Measurements from ENCODE around the gene DPP10.
"Not testable (repeated sequence)": the region's sequence is repeated elsewhere in the genome, so short reads cannot be mapped to it uniquely, and the experiment has no call there.

Gene DPP10

GRCh38 chr2:115422004-115422634 lies 979.7 kb downstream of the DPP10 start:
- no peaks in the 10 kb centered on the region for H3K27me3 Mint-ChIP-seq (ENCODE audit: low read depth)

GRCh38 chr2:115427436-115427835 lies 985.0 kb downstream of the DPP10 start:
- Mint-ChIP-seq H3K4me3 (no peak overlapping the region), H3K27ac (no peak overlapping the region), H3K9me3 (peaks cover 20% of the 10 kb centered on the region), H3K27me3 (ENCODE audit: low read depth) (no peaks in the 10 kb centered on the region), H3K36me3 (ENCODE audit: low read depth) (no peaks in the 10 kb centered on the region), H3K4me1 (ENCODE audit: low read depth) (no peaks in the 10 kb centered on the region)

More at GRCh38 chr2:115422004-115422634, 979.7 kb downstream of the DPP10 start:
- Mint-ChIP-seq H3K27ac (no peak overlapping the region), H3K4me3 (no peak overlapping the region), H3K9me3 (peaks cover 14% of the 10 kb centered on the region), H3K36me3 (ENCODE audit: low read depth) (no peaks in the 10 kb centered on the region), H3K4me1 (ENCODE audit: low read depth) (no peaks in the 10 kb centered on the region)

- not testable (repeated sequence) for H3K27me3 Mint-ChIP-seq (ENCODE audit: low read depth); H3K36me3 Mint-ChIP-seq (ENCODE audit: low read depth); H3K27ac Mint-ChIP-seq; H3K4me1 Mint-ChIP-seq (ENCODE audit: low read depth); H3K4me3 Mint-ChIP-seq
- H3K9me3 Mint-ChIP-seq = peaks cover 13% of the 10 kb centered on the region
Observed at GRCh38 chr2:115440746-115441145, 998.3 kb downstream of the DPP10 start.

GRCh38 chr2:115443539-115444185 lies 1001.2 kb downstream of the DPP10 start:
- Mint-ChIP-seq H3K36me3 (ENCODE audit: low read depth) (no peaks in the 10 kb centered on the region), H3K27me3 (ENCODE audit: low read depth) (no peaks in the 10 kb centered on the region), H3K4me1 (ENCODE audit: low read depth) (no peaks in the 10 kb centered on the region), H3K27ac (no peak overlapping the region), H3K9me3 (peaks cover 31% of the 10 kb centered on the region), H3K4me3 (no peak overlapping the region)

GRCh38 chr2:115460008-115460407 lies 1017.6 kb downstream of the DPP10 start:
- peaks cover 3% of the 10 kb centered on the region for H3K9me3 Mint-ChIP-seq
- H3K4me3 Mint-ChIP-seq = no peak overlapping the region
- H3K27me3 Mint-ChIP-seq (ENCODE audit: low read depth) = no peaks in the 10 kb centered on the region
- no peak overlapping the region for H3K27ac Mint-ChIP-seq
- H3K36me3 Mint-ChIP-seq (ENCODE audit: low read depth) = no peaks in the 10 kb centered on the region
- H3K4me1 Mint-ChIP-seq (ENCODE audit: low read depth) = no peaks in the 10 kb centered on the region

GRCh38 chr2:115480741-115481140 lies 1038.3 kb downstream of the DPP10 start:
- peaks cover 32% of the 10 kb centered on the region for H3K9me3 Mint-ChIP-seq
- H3K36me3 Mint-ChIP-seq (ENCODE audit: low read depth) = no peaks in the 10 kb centered on the region
- H3K27me3 Mint-ChIP-seq (ENCODE audit: low read depth) = no peaks in the 10 kb centered on the region
- H3K4me3 Mint-ChIP-seq = no peak overlapping the region
- H3K27ac Mint-ChIP-seq = no peak overlapping the region
- no peaks in the 10 kb centered on the region for H3K4me1 Mint-ChIP-seq (ENCODE audit: low read depth)

GRCh38 chr2:115481842-115482241 lies 1039.4 kb downstream of the DPP10 start:
- Mint-ChIP-seq H3K4me3 (no peak overlapping the region), H3K27me3 (ENCODE audit: low read depth) (no peaks in the 10 kb centered on the region), H3K27ac (no peak overlapping the region), H3K4me1 (ENCODE audit: low read depth) (no peaks in the 10 kb centered on the region), H3K36me3 (ENCODE audit: low read depth) (no peaks in the 10 kb centered on the region), H3K9me3 (peaks cover 29% of the 10 kb centered on the region)

- Mint-ChIP-seq H3K27me3 (ENCODE audit: low read depth) (no peaks in the 10 kb centered on the region), H3K4me3 (no peak overlapping the region), H3K36me3 (ENCODE audit: low read depth) (no peaks in the 10 kb centered on the region), H3K4me1 (ENCODE audit: low read depth) (no peaks in the 10 kb centered on the region), H3K27ac (no peak overlapping the region), H3K9me3 (peaks cover 21% of the 10 kb centered on the region)
Observed at GRCh38 chr2:115483666-115484065, 1041.2 kb downstream of the DPP10 start.

- Mint-ChIP-seq H3K9me3 (peaks cover 21% of the 10 kb centered on the region), H3K4me3 (no peak overlapping the region), H3K27ac (no peak overlapping the region), H3K4me1 (ENCODE audit: low read depth) (no peaks in the 10 kb centered on the region), H3K27me3 (ENCODE audit: low read depth) (no peaks in the 10 kb centered on the region), H3K36me3 (ENCODE audit: low read depth) (no peaks in the 10 kb centered on the region)
Observed at GRCh38 chr2:115484486-115484885, 1042.0 kb downstream of the DPP10 start.

- peaks cover 24% of the 10 kb centered on the region for H3K9me3 Mint-ChIP-seq
Observed at GRCh38 chr2:115484983-115485382, 1042.5 kb downstream of the DPP10 start.

GRCh38 chr2:115491186-115491793 lies 1048.8 kb downstream of the DPP10 start:
- peaks cover 11% of the 10 kb centered on the region for H3K9me3 Mint-ChIP-seq
- H3K27ac Mint-ChIP-seq = no peak overlapping the region
- H3K4me3 Mint-ChIP-seq = no peak overlapping the region
- H3K27me3 Mint-ChIP-seq (ENCODE audit: low read depth) = no peaks in the 10 kb centered on the region
- H3K4me1 Mint-ChIP-seq (ENCODE audit: low read depth) = no peaks in the 10 kb centered on the region
- no peaks in the 10 kb centered on the region for H3K36me3 Mint-ChIP-seq (ENCODE audit: low read depth)

More at GRCh38 chr2:115484983-115485382, 1042.5 kb downstream of the DPP10 start:
- no peaks in the 10 kb centered on the region for H3K36me3 Mint-ChIP-seq (ENCODE audit: low read depth)
- no peaks in the 10 kb centered on the region for H3K27me3 Mint-ChIP-seq (ENCODE audit: low read depth)
- no peaks in the 10 kb centered on the region for H3K4me1 Mint-ChIP-seq (ENCODE audit: low read depth)
- no peak overlapping the region for H3K27ac Mint-ChIP-seq
- H3K4me3 Mint-ChIP-seq = no peak overlapping the region

GRCh38 chr2:115505331-115505730 lies 1062.9 kb downstream of the DPP10 start:
- no peaks in the 10 kb centered on the region for H3K4me1 Mint-ChIP-seq (ENCODE audit: low read depth)
- no peaks in the 10 kb centered on the region for H3K36me3 Mint-ChIP-seq (ENCODE audit: low read depth)

GRCh38 chr2:115520727-115521126 lies 1078.3 kb downstream of the DPP10 start:
- Mint-ChIP-seq H3K27me3 (ENCODE audit: low read depth) (no peaks in the 10 kb centered on the region), H3K4me3 (no peak overlapping the region), H3K27ac (no peak overlapping the region), H3K9me3 (peaks cover 16% of the 10 kb centered on the region), H3K36me3 (ENCODE audit: low read depth) (no peaks in the 10 kb centered on the region), H3K4me1 (ENCODE audit: low read depth) (no peaks in the 10 kb centered on the region)

More at GRCh38 chr2:115505331-115505730, 1062.9 kb downstream of the DPP10 start:
- H3K27ac Mint-ChIP-seq = no peak overlapping the region
- no peaks in the 10 kb centered on the region for H3K27me3 Mint-ChIP-seq (ENCODE audit: low read depth)
- no peak overlapping the region for H3K4me3 Mint-ChIP-seq
- peaks cover 11% of the 10 kb centered on the region for H3K9me3 Mint-ChIP-seq

- no peaks in the 10 kb centered on the region for H3K36me3 Mint-ChIP-seq (ENCODE audit: low read depth)
- H3K27me3 Mint-ChIP-seq (ENCODE audit: low read depth) = no peaks in the 10 kb centered on the region
- peaks cover 15% of the 10 kb centered on the region for H3K9me3 Mint-ChIP-seq
- no peak overlapping the region for H3K27ac Mint-ChIP-seq
- no peak overlapping the region for H3K4me3 Mint-ChIP-seq
- no peaks in the 10 kb centered on the region for H3K4me1 Mint-ChIP-seq (ENCODE audit: low read depth)
Observed at GRCh38 chr2:115524452-115524851, 1082.0 kb downstream of the DPP10 start.

GRCh38 chr2:115529627-115530026 lies 1087.2 kb downstream of the DPP10 start:
- no peaks in the 10 kb centered on the region for H3K36me3 Mint-ChIP-seq (ENCODE audit: low read depth)
- H3K27ac Mint-ChIP-seq = no peak overlapping the region
- H3K27me3 Mint-ChIP-seq (ENCODE audit: low read depth) = no peaks in the 10 kb centered on the region
- H3K4me3 Mint-ChIP-seq = no peak overlapping the region
- H3K4me1 Mint-ChIP-seq (ENCODE audit: low read depth) = no peaks in the 10 kb centered on the region
- H3K9me3 Mint-ChIP-seq = peaks cover 9% of the 10 kb centered on the region
